ENCODE measurements around the gene SSBP2. TPM values are rescaled to one million over a fixed set of nuclear protein-coding genes. Genes with fewer than 3 reads are reported as not detected.

Gene SSBP2
- total RNA-seq, result 44.7 TPM
- long read RNA-seq, full-length matches to known transcripts, result 36 of 44 reads
- long read RNA-seq, partial matches to known transcripts, result 3 of 44 reads
- long read RNA-seq, other reads (novel, unspliced or antisense), result 5 of 44 reads

DNA sequence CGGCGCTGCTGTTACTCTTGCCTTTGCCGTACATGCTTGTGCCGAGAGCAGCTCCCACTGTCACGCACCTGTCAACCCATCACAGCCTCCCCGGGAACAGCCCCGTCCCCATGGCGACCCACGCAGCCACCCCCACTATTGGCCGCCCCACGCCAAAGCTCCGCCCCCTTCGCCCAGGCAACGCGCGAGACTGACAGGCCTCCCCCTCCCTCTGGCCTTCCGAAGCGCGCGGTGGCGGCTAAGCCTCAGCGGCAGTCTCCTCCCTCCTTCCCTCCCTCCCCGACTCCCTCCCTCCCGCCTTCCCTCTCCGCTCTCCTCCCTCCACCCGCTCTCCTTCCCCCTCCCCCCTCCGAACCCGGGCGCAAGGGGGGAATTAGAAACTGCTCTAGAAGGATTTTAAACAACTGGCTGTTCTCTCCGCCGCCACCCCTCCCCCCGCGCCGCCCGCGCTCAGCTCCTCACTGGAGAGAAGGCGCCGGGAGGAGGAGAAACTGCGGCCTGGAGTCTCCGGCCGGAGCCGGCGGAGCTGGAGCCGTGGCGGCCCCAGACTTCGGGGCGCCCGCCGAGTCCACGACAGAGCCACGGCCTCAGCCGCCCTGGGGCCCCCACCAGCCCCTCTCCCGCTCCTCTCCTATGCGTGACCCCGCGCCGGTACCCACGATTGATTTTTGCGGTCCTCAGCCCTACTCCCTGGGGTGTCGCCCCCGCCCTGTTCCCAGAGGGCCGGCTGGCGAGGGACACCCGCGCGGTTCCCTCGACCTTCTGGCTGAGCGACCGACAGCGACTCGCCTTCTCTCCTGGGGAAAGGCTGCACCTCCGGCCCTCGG lies at the start of gene SSBP2:
Gene SSBP2, minus strand, starts transcription at position 89 of the 827 bp plus-strand sequence. Its CDS starts 55 bp downstream, at position 34.
- intact Hi-C loops (cut with micrococcal nuclease), result loop anchor here (5.0 kb wide), 2 partner anchors 36 to 221 kb away; partner anchors contain the start of gene ATG10
- DNase-seq, result peak; percentile 99
- peak; percentile 94 for ATAC-seq

- intact Hi-C loops (cut with micrococcal nuclease), result loop anchor here (10.0 kb wide), 1 partner anchor 49 kb away; no protein-coding TSS in a partner anchor
- DNase-seq, result no peak
- ATAC-seq, result no peak
These were observed 44.8 kb upstream of the SSBP2 start for GRCh38 chr5:81795666-81796065.

DNA sequence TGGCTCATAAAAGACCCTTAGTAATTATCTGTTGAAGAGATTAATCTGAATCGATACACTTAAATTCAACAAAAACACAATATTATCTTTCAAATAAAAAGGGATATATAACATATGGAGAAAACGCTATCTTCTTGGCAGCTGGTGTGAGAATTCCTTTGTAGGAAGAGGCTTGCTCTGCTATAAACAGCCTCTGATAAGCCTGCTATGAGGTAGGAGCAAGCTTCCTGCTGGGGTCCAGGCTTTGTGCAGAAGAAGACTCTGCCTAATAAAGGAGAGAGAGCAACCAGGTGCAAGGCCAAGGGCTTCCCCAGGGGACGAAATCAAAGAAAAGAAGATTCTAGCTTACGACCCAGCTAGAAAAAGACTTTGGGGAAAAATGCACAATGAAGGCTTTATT lies 43.3 kb upstream of the SSBP2 start:
- intact Hi-C loops (cut with micrococcal nuclease), result loop anchor here (10.0 kb wide), 1 partner anchor 51 kb away; no protein-coding TSS in a partner anchor

GRCh38 chr5:81790336-81790735 lies 39.4 kb upstream of the SSBP2 start:
- intact Hi-C loops (cut with micrococcal nuclease), result loop anchor here (10.0 kb wide), 1 partner anchor 54 kb away; no protein-coding TSS in a partner anchor
- ATAC-seq, result no peak
- DNase-seq, result no peak

More for the DNA sequence above, 43.3 kb upstream of the SSBP2 start:
- ATAC-seq (peak; percentile 43), DNase-seq (no peak)

DNA sequence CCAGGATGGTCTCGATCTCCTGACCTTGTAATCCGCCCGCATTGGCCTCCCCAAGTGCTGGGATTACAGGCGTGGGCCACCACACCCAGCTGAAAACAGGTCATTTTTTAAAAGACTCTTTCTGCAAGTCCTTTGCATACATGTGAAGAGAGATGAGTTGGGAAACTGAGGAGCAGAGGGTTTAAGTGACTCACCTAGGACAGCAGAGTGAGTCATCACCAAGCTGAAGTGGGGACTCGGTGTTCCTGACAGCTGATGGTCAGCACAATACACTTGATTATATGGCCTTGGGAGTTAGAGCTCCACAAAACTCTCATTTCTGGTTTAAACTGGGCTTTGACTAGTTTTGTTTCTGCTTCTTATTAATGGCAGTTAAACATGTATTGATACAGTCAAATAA lies 38.1 kb upstream of the SSBP2 start:
- ATAC-seq, result no peak
- DNase-seq, result no peak
- intact Hi-C loops (cut with micrococcal nuclease), result loop anchor here (5.0 kb wide), 1 partner anchor 37 kb away; the partner anchor contains the start of gene SSBP2

- intact Hi-C loops (cut with micrococcal nuclease), result loop anchor here (5.0 kb wide), 1 partner anchor 36 kb away; the partner anchor contains the start of gene SSBP2
- ATAC-seq (peak; percentile 25), DNase-seq (no peak)
These were observed 37.4 kb upstream of the SSBP2 start for GRCh38 chr5:81788329-81788728.

DNA sequence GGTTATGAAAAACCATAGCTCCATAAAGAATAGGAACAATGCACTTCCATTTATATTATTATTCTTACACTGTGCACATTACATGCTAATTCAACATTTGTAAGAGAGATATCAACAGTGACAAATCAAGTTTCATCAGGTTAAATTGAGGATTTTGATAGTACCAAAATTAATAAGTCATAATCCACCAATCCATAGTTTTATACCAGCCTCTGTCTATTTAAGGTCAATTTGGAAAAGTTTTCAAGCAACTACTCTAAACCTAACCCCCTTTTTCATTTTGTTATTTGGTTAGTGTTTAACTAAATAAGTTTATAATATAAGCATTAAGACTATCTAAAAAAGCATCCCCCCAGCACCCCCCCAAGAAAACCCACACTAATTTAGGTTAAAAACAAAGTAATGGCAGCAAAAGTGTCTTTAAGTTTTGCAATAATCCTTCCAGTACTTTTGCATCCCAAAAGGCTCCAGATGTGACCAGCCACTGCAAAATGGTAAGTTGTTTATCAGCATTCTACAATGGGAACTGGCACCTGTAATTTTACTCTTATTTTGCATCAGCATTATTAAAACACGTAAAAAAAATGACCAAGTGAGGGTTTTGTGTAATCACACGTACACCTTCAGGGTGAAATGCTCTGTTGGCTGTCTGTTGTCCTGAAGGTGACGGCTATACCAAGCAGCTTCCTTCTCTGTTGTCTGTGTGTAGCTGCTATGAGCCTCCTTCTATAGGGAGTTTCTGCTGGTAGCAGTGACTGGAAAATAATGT lies 36.8 kb upstream of the SSBP2 start:
- intact Hi-C loops (cut with micrococcal nuclease), result loop anchor here (5.0 kb wide), 1 partner anchor 35 kb away; the partner anchor contains the start of gene SSBP2
- no peak for DNase-seq
- peak; percentile 81 for ATAC-seq

GRCh38 chr5:81786991-81787390 lies 36.1 kb upstream of the SSBP2 start:
- DNase-seq (no peak), ATAC-seq (peak; percentile 12)
- intact Hi-C loops (cut with micrococcal nuclease), result loop anchor here (5.0 kb wide), 1 partner anchor 35 kb away; the partner anchor contains the start of gene SSBP2

- intact Hi-C loops (cut with micrococcal nuclease), result loop anchor here (5.0 kb wide), 1 partner anchor 34 kb away; the partner anchor contains the start of gene SSBP2
- ATAC-seq, result no peak
These were observed 35.6 kb upstream of the SSBP2 start for GRCh38 chr5:81786496-81786895.

GRCh38 chr5:81785322-81785721 lies 34.4 kb upstream of the SSBP2 start:
- no peak for DNase-seq
- ATAC-seq, result no peak
- intact Hi-C loops (cut with micrococcal nuclease), result loop anchor here (5.0 kb wide), 1 partner anchor 33 kb away; the partner anchor contains the start of gene SSBP2

More at GRCh38 chr5:81786496-81786895, 35.6 kb upstream of the SSBP2 start:
- DNase-seq, result no peak

- DNase-seq (no peak), ATAC-seq (no peak)
- intact Hi-C loops (cut with micrococcal nuclease), result no loop called here
These were observed 32.5 kb upstream of the SSBP2 start for GRCh38 chr5:81783401-81783800.

DNA sequence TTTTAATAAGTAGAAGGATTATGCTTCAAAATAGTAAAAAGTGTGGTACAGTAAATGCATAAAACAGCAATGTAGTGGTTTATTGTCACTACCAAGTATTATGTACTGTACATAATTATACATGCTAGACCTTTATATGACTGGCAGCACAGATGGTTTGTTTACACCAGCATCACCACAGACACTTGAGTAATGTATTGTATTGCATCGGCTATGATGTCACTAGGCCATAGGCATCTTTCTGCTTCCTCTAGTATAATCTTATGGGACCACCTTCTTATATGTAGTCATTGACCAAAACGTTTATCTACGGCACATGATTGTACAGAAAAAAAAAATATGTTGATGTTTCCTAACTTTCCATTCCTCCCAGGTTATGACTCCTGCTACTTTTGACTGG lies 31.9 kb upstream of the SSBP2 start:
- intact Hi-C loops (cut with micrococcal nuclease), result no loop called here
- DNase-seq, result no peak
- no peak for ATAC-seq

DNA sequence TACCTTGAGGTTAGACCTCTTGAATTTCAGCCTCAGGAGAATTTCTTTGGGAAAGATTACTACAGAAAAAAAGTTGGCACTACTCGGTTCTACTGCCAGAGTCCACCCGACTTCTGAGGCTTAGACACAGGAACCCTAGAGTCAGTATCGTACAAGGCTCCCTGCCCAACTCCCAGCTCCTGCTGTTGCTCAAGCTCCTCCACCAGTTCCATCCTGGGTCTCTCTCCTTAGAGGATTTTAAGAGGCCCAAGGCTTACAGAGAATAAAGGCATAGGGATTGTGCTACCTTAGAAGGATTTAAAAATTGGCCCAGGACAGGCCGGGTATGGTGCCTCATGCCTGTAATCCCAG lies 29.0 kb upstream of the SSBP2 start:
- ATAC-seq, result no peak
- intact Hi-C loops (cut with micrococcal nuclease), result no loop called here
- DNase-seq, result no peak

DNA sequence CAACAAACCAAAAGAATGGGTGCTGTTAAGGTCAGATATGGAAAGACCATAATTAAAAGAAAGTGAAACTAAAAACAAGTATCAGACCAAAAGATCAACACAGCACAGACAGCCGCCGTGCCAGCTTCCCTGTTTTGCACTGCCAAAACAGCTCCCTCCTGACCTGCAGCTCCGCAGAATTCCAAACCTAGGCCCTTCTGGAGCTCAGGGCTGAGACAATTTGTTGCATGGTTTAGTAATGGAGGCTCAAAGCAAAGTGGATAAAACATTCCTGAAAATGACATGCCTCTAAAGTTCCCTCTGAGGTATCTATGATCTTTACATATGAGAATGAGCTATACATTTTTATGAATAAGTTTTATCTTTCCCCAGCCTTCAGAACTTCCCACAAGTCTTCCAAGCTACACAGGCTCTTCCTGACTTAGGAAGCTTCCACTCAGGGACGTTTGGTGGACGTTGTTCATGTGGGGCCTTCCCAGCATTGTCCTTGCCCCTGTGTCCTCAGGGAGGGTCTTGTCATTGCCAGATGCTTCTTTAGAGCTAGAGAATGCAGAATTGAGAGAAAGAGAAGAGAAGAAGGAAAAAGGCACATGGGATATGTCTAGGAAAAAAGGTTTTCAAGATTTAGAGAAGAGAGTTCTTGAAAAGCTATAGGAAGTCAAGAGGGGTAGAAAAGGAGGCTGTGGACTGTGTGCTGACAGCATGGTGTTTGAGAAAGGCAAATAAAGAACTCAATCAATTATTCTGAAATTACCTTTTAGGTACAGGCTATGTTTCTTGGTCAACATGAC lies 28.4 kb upstream of the SSBP2 start:
- DNase-seq (peak; percentile 73), ATAC-seq (peak; percentile 84)
- intact Hi-C loops (cut with micrococcal nuclease), result no loop called here

DNA sequence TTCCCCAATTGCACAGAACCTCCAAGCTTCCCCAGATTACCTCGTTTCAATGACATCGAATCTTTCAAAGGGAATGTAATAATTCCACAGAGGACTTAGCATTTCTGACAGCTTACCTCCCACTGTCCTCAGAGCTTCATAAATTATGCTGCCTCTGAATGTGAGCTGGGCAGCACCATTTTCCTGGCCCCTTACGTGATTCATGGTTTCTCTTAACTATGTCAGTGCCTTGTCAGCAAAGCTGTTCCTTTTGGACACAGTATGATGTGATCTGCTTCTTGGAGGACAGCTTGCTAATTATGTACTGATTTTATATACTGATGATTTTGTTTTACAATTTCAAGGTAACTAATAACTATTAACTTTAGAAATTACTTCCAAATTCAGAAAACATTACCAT lies 27.7 kb upstream of the SSBP2 start:
- intact Hi-C loops (cut with micrococcal nuclease), result no loop called here
- ATAC-seq (peak; percentile 74), DNase-seq (no peak)

DNA sequence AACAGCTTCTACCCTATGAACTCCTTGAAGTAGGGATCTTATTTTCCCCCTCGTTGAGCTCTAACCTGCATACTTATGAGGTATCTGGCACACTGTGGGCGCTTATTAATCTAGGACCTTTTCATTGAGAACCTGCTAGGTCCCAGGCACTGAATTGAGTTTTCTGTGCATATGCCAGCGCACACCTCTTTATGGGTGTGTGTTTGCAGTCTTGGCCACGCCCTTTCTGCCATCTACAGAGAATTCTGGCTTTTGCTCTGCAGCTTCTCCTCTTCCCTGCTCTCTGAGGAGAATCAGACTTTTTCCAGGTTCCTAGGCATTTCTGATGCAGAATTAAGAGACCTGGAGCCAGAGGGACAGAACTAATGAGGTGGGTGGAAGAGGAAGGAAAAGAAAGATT lies 25.4 kb upstream of the SSBP2 start:
- no peak for ATAC-seq
- no peak for DNase-seq
- intact Hi-C loops (cut with micrococcal nuclease), result no loop called here

DNA sequence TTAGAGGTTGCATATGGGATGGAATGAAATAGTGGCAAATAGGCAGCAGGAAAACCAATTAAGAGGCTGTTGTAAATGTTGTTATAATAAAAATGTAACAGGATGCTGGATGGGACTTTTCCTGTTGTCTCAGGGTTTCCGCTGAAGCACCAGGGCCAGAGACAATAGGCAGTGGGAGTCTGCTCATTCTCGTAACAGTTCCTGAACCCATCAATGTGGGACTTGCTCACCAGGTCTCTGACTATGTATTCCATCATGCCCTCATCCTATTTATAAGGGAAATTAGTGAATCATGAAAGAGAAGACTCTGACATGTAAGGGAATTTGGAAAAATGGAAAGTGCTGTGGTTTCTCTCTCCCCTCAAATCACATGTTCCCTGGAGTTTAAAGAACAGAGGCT lies 23.5 kb upstream of the SSBP2 start:
- no peak for ATAC-seq
- no peak for DNase-seq
- intact Hi-C loops (cut with micrococcal nuclease), result no loop called here

- DNase-seq (no peak), ATAC-seq (no peak)
- intact Hi-C loops (cut with micrococcal nuclease), result no loop called here
These were observed 22.7 kb upstream of the SSBP2 start for GRCh38 chr5:81773574-81773973.

DNA sequence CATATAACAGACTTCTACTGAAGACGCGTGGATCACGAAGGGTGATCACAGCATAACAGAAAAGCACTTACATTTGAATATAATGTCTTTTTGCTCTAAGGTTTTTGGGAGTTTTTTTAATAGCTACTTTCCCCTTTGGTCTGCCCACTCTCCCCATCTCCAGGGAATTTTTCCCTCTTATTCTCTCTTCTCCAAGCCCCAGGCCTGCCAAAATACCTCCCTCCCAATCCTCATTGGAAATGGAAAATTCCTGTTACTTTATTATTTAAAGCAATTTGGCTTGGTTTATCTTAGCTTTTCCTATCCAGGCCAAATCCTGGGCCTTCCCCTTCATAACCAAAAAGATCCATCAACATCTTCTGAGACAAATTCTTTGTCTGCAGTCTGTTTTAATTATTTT lies 22.3 kb upstream of the SSBP2 start:
- ATAC-seq, result peak; percentile 43
- intact Hi-C loops (cut with micrococcal nuclease), result no loop called here
- DNase-seq, result no peak

Measured in left ventricle myocardium superior (tissue), 1 donor.